ENCODE results near the gene KCTD15.

KCTD15 gene

DNA sequence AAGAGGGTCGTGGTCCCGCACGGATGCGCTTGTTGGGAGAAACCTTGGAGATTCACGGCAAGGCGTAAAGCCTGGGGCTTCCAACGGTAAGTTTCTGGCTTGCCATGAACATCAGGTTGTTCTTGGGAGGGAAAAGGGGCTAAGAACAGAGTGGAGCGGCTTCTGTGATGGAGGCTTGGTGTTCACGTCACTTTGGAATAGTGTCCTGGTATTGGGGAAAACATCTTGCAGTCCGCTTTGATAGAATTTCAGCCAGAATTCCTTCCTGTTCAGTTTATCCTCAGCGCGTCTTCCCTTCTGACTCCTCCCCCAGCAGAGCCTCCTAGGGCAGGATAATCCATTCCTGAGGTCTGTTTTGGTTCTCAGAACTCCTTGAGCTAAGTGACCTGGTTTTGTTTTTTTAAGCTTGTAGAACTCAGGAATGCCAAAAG, 2.0 kb downstream of the KCTD15 start:
- Histone ChIP-seq H3K4me3 (ENCODE audit: low read depth, low read length) (peak overlapping the region; percentile 77), H3K36me3 (ENCODE audit: control insufficient read depth, insufficient read depth, low read length) (peaks cover 43% of the 10 kb centered on the region), H3K27ac (ENCODE audit: low read depth, low read length) (peak overlapping the region; percentile 86), H3K9me3 (ENCODE audit: control insufficient read depth, insufficient read depth, low read length) (no peaks in the 10 kb centered on the region), H3K9ac (ENCODE audit: low read depth, low read length) (peak overlapping the region; percentile 55), H3K27me3 (ENCODE audit: control insufficient read depth, insufficient read depth, low read length) (no peaks in the 10 kb centered on the region), H3K4me1 (ENCODE audit: control insufficient read depth, insufficient read depth, low read length) (peaks cover 26% of the 10 kb centered on the region)

GRCh38 chr19:33799476-33799875, 2.8 kb downstream of the KCTD15 start:
- Histone ChIP-seq H3K4me1 (ENCODE audit: control insufficient read depth, insufficient read depth, low read length) (peaks cover 23% of the 10 kb centered on the region), H3K4me3 (ENCODE audit: low read depth, low read length) (peak overlapping the region; percentile 77), H3K9ac (ENCODE audit: low read depth, low read length) (no peak overlapping the region), H3K36me3 (ENCODE audit: control insufficient read depth, insufficient read depth, low read length) (peaks cover 50% of the 10 kb centered on the region), H3K27ac (ENCODE audit: low read depth, low read length) (peak overlapping the region; percentile 86), H3K27me3 (ENCODE audit: control insufficient read depth, insufficient read depth, low read length) (no peaks in the 10 kb centered on the region), H3K9me3 (ENCODE audit: control insufficient read depth, insufficient read depth, low read length) (no peaks in the 10 kb centered on the region)

- no peaks in the 10 kb centered on the region for H3K27me3 ChIP-seq (ENCODE audit: control insufficient read depth, insufficient read depth, low read length)
- no peak overlapping the region for H3K9ac ChIP-seq (ENCODE audit: low read depth, low read length)
- H3K27ac ChIP-seq (ENCODE audit: low read depth, low read length) = no peak overlapping the region
- peaks cover 57% of the 10 kb centered on the region for H3K36me3 ChIP-seq (ENCODE audit: control insufficient read depth, insufficient read depth, low read length)
- no peaks in the 10 kb centered on the region for H3K9me3 ChIP-seq (ENCODE audit: control insufficient read depth, insufficient read depth, low read length)
- H3K4me3 ChIP-seq (ENCODE audit: low read depth, low read length) = peak overlapping the region; percentile 77
- H3K4me1 ChIP-seq (ENCODE audit: control insufficient read depth, insufficient read depth, low read length) = peaks cover 20% of the 10 kb centered on the region
Observed at GRCh38 chr19:33800012-33800680, 3.5 kb downstream of the KCTD15 start.

DNA sequence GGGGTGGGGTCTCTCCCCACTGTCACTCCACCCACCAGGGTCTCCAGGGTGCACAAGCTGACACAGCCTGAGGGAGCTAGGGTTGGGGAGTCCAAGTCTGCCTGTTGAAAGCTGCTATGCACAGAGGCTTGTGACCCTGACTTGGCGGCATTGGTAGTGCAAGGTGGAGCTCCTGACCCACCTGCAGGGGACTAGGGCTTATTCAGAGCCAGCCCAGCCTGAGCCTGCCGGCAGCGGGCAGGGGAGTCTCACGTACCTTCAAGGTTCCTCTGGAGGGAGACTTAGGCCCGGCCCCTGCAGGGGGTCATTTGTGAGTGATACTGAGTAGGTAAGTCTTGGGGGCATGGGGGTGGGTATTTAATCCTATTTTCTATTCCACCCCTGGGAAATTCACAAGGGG, 4.7 kb downstream of the KCTD15 start:
- H3K9ac ChIP-seq (ENCODE audit: low read depth, low read length) = no peak overlapping the region
- H3K4me3 ChIP-seq (ENCODE audit: low read depth, low read length) = no peak overlapping the region
- no peaks in the 10 kb centered on the region for H3K9me3 ChIP-seq (ENCODE audit: control insufficient read depth, insufficient read depth, low read length)
- no peak overlapping the region for H3K27ac ChIP-seq (ENCODE audit: low read depth, low read length)
- H3K4me1 ChIP-seq (ENCODE audit: control insufficient read depth, insufficient read depth, low read length) = peaks cover 20% of the 10 kb centered on the region
- no peaks in the 10 kb centered on the region for H3K27me3 ChIP-seq (ENCODE audit: control insufficient read depth, insufficient read depth, low read length)
- peaks cover 70% of the 10 kb centered on the region for H3K36me3 ChIP-seq (ENCODE audit: control insufficient read depth, insufficient read depth, low read length)

- Histone ChIP-seq H3K9ac (ENCODE audit: low read depth, low read length) (no peak overlapping the region), H3K4me3 (ENCODE audit: low read depth, low read length) (no peak overlapping the region), H3K4me1 (ENCODE audit: control insufficient read depth, insufficient read depth, low read length) (peaks cover 20% of the 10 kb centered on the region), H3K9me3 (ENCODE audit: control insufficient read depth, insufficient read depth, low read length) (no peaks in the 10 kb centered on the region), H3K36me3 (ENCODE audit: control insufficient read depth, insufficient read depth, low read length) (peaks cover 76% of the 10 kb centered on the region), H3K27ac (ENCODE audit: low read depth, low read length) (no peak overlapping the region), H3K27me3 (ENCODE audit: control insufficient read depth, insufficient read depth, low read length) (no peaks in the 10 kb centered on the region)
Observed at GRCh38 chr19:33802001-33802400, 5.3 kb downstream of the KCTD15 start.

DNA sequence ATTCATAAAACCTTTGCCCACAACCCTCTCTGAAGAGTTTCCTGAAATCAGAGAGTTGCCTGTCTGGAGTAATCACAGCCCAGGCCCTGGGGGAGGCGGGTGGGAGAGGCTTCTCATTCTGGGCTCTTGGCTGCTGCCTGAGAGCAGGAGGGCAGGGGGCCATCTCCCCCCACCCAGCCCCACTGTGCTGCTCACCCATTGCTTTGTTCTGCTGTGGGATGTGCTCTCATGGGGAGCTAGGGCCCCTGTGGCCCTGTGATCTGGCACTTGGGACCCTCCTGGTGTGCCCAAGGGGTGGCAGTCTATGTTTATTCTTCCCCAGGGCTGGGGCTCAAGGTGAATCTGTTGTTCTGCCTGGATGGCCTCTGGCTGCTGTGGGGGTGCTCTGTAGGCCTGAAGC, 6.1 kb downstream of the KCTD15 start:
- no peak overlapping the region for H3K9ac ChIP-seq (ENCODE audit: low read depth, low read length)
- H3K27me3 ChIP-seq (ENCODE audit: control insufficient read depth, insufficient read depth, low read length) = no peaks in the 10 kb centered on the region
- no peak overlapping the region for H3K27ac ChIP-seq (ENCODE audit: low read depth, low read length)
- H3K4me1 ChIP-seq (ENCODE audit: control insufficient read depth, insufficient read depth, low read length) = peaks cover 20% of the 10 kb centered on the region
- peaks cover 84% of the 10 kb centered on the region for H3K36me3 ChIP-seq (ENCODE audit: control insufficient read depth, insufficient read depth, low read length)
- no peak overlapping the region for H3K4me3 ChIP-seq (ENCODE audit: low read depth, low read length)
- H3K9me3 ChIP-seq (ENCODE audit: control insufficient read depth, insufficient read depth, low read length) = no peaks in the 10 kb centered on the region

DNA sequence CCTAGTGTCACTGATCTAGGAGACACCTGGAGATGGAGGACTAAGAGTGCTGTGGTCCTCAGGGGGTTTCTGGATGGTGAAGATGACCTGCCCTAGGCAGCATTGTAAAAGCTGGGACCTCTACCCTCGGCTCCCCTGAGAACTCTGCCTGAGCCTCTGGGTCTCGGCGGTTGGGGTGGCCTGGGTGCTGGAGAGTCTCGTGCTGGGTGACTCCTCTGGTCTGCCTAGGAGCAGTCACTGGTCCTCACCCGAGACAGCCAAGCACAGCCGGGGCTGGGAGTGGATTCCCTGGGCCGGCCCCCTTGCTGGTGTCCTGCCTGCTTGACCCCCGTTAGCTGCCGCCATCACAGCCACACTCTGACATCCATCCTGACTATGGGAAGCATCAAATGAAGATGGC, 6.7 kb downstream of the KCTD15 start:
- no peaks in the 10 kb centered on the region for H3K9me3 ChIP-seq (ENCODE audit: control insufficient read depth, insufficient read depth, low read length)
- H3K36me3 ChIP-seq (ENCODE audit: control insufficient read depth, insufficient read depth, low read length) = peaks cover 90% of the 10 kb centered on the region
- no peak overlapping the region for H3K27ac ChIP-seq (ENCODE audit: low read depth, low read length)
- H3K9ac ChIP-seq (ENCODE audit: low read depth, low read length) = no peak overlapping the region
- H3K4me1 ChIP-seq (ENCODE audit: control insufficient read depth, insufficient read depth, low read length) = peaks cover 20% of the 10 kb centered on the region
- H3K27me3 ChIP-seq (ENCODE audit: control insufficient read depth, insufficient read depth, low read length) = no peaks in the 10 kb centered on the region
- no peak overlapping the region for H3K4me3 ChIP-seq (ENCODE audit: low read depth, low read length)

DNA sequence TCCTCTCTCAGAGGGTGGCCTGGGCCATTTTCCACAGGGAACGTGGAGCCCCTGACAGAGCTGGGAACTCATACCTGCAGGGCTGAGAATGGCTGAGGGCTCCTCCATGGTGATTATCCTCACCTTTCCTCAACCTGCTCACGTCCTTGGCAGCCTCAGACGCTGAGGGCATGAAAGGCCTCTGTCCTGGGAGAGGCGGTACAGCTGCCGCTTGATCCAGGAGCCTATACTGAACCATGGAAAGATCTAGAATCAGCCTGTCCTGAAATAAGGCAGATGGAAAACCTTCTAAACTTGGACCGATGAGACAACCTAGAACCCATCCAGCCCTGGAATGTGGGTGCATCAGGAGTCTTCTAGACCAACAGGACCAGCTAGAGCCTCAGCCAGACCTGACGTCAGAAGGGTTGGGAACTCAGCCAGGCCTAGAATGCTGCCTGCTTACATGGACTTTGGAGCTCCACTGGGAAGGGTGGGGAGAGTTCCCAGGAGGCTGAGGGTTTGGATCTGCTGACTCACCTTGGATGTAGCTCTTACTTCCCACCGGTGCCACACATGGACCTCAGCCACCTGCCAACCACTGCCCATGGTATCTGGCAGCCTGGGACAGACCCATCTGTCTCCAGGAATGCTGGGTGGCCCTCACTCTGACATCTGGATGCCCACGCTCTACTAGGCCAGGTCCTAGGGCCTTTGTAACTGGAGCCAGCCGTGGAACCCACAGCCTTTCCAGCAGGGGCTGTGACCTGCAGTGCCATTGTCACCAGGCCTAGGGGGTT, 7.5 kb downstream of the KCTD15 start:
- H3K4me1 ChIP-seq (ENCODE audit: control insufficient read depth, insufficient read depth, low read length) = peaks cover 13% of the 10 kb centered on the region
- H3K9me3 ChIP-seq (ENCODE audit: control insufficient read depth, insufficient read depth, low read length) = no peaks in the 10 kb centered on the region
- no peak overlapping the region for H3K27ac ChIP-seq (ENCODE audit: low read depth, low read length)
- H3K9ac ChIP-seq (ENCODE audit: low read depth, low read length) = no peak overlapping the region
- no peak overlapping the region for H3K4me3 ChIP-seq (ENCODE audit: low read depth, low read length)
- peaks cover 95% of the 10 kb centered on the region for H3K36me3 ChIP-seq (ENCODE audit: control insufficient read depth, insufficient read depth, low read length)
- H3K27me3 ChIP-seq (ENCODE audit: control insufficient read depth, insufficient read depth, low read length) = no peaks in the 10 kb centered on the region

GRCh38 chr19:33805313-33805712, 8.6 kb downstream of the KCTD15 start:
- Histone ChIP-seq H3K36me3 (ENCODE audit: control insufficient read depth, insufficient read depth, low read length) (peaks cover 95% of the 10 kb centered on the region), H3K4me3 (ENCODE audit: low read depth, low read length) (no peak overlapping the region), H3K9me3 (ENCODE audit: control insufficient read depth, insufficient read depth, low read length) (no peaks in the 10 kb centered on the region)

GRCh38 chr19:33805840-33806433, 9.3 kb downstream of the KCTD15 start:
- H3K27ac ChIP-seq (ENCODE audit: low read depth, low read length) = no peak overlapping the region
- no peak overlapping the region for H3K4me3 ChIP-seq (ENCODE audit: low read depth, low read length)
- no peaks in the 10 kb centered on the region for H3K4me1 ChIP-seq (ENCODE audit: control insufficient read depth, insufficient read depth, low read length)
- H3K36me3 ChIP-seq (ENCODE audit: control insufficient read depth, insufficient read depth, low read length) = peaks cover 93% of the 10 kb centered on the region
- no peaks in the 10 kb centered on the region for H3K9me3 ChIP-seq (ENCODE audit: control insufficient read depth, insufficient read depth, low read length)
- H3K27me3 ChIP-seq (ENCODE audit: control insufficient read depth, insufficient read depth, low read length) = no peaks in the 10 kb centered on the region
- no peak overlapping the region for H3K9ac ChIP-seq (ENCODE audit: low read depth, low read length)

More at GRCh38 chr19:33805313-33805712, 8.6 kb downstream of the KCTD15 start:
- 0 out of 2 replicates have a peak, but pooled peaks cover 2% of the 10 kb centered on the region for H3K4me1 ChIP-seq (ENCODE audit: control insufficient read depth, insufficient read depth, low read length)
- no peaks in the 10 kb centered on the region for H3K27me3 ChIP-seq (ENCODE audit: control insufficient read depth, insufficient read depth, low read length)
- no peak overlapping the region for H3K9ac ChIP-seq (ENCODE audit: low read depth, low read length)
- H3K27ac ChIP-seq (ENCODE audit: low read depth, low read length) = no peak overlapping the region

DNA sequence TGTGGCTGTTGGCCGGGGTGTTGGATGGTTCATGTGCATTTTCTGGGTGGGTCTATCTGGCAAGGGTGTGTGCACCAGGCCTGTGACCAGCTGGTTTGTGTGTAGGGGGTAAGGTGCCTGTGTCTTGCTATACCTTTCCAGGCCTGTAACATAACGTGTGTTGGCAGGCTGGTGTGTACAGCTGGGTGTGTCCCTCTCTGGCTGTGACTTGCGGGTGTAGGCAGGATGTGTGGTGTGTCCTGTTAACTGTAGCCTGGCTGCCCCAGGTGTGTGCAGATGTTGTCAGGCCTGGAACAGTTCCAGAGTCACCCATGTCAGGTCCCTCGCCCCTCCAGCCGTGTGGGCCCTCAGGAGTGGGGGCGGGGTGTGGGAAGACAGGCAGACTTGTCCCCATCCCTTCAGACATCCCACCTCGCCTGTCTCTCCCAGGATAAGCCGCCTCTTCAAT, 9.8 kb downstream of the KCTD15 start:
- Histone ChIP-seq H3K27ac (ENCODE audit: low read depth, low read length) (no peak overlapping the region), H3K9ac (ENCODE audit: low read depth, low read length) (no peak overlapping the region), H3K4me3 (ENCODE audit: low read depth, low read length) (no peak overlapping the region), H3K9me3 (ENCODE audit: control insufficient read depth, insufficient read depth, low read length) (no peaks in the 10 kb centered on the region), H3K36me3 (ENCODE audit: control insufficient read depth, insufficient read depth, low read length) (peaks cover 92% of the 10 kb centered on the region), H3K4me1 (ENCODE audit: control insufficient read depth, insufficient read depth, low read length) (no peaks in the 10 kb centered on the region), H3K27me3 (ENCODE audit: control insufficient read depth, insufficient read depth, low read length) (no peaks in the 10 kb centered on the region)

Measured in HUES48 (cell line).